HG02642 (cell line): Measurements from ENCODE around the gene RASGEF1C.
"Not testable (repeated sequence)": the region's sequence is repeated elsewhere in the genome, so short reads cannot be mapped to it uniquely, and the experiment has no call there.

Experiments
- ATAC-seq: cut with Tn5 transposase; IDR thresholded peaks from one replicate; pipeline ENCODE4 v1.9.1; 2021; ENCODE audit warnings: mild to moderate bottlenecking; ENCODE audit not compliant: unreplicated experiment, poor library complexity

RASGEF1C gene

DNA sequence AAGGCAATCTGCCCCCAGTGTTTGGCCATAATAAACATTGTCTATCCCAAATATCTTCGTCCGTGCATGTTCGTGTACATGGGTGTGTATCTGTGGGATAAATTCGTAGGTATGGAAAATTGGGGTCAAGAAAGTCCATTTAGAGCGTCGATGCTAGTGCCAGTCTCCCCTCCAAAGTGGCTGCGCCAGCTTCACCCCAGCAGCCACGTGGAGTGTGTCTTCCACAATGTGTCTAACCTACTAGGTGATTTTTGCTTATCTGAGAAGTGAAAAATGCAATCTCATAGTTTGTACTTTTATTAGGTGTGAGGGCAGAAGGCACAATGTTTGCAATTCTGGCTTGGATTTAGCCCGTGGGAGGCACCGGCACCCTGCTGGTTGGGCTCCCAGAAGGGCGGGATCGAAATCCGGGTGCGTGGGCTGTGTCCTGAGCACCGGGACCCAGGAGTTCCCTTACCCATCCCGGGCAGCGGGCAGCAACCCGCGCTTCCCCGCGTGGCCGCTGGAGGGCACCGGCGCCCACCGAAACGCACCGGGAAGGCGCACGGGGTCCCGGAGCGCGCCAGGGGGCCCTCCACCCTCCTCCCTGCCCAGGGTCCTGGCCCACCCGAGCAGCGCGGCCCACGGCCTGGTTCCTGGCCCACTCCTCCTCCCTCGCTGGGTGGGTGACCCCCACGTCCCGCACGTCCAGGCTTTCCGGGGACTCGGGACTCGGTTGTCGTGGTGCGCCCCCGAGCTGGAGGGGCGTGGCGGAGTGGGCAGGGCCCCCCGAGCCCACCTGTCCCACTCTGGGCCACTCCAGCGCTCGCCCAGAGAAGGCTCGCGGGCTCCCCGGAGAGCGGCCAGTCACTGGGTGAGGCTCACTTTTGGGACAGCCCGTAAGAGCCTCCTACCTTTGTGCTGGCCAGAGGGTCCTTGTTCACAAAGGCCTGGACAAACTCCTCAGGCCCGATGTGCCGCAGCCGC, 82.0 kb downstream of the RASGEF1C start:
- no peak for ATAC-seq

DNA sequence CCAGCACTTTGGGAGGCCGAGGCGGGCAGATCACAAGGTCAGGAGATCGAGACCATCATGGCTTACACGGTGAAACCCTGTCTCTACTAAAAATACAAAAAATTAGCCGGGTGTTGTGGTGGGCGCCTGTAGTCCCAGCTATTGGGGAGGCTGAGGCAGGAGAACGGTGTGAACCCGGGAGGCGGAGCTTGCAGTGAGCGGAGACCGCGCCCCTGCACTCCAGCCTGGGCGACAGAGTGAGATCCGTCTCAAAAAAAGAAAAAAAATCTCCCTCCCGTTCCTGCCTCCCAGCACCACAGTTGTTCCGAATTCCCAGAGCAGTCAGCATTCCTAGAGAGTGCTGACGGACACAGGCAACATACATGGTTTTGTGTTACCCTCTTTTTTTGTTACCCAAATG, 82.9 kb downstream of the RASGEF1C start:
- not testable (repeated sequence) for ATAC-seq

DNA sequence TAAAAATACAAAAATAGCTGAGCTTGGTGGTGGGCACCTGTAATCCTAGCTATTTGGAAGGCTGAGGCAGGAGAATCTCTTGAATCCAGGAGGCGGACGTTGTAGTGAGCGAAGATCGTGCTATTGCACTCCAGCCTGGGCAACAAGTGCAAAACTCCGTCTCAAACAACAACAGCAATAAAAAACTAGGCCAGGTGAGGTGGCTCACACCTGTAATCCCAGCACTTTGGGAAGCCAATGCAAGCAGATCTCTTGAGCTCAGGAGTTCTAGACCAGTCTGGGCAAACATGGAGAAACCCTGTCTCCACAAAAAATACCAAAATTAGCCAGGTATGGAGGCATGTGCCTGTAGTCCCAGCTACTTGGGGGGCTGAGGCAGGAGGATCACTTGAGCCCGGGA, 84.3 kb downstream of the RASGEF1C start:
- ATAC-seq = not testable (repeated sequence)

DNA sequence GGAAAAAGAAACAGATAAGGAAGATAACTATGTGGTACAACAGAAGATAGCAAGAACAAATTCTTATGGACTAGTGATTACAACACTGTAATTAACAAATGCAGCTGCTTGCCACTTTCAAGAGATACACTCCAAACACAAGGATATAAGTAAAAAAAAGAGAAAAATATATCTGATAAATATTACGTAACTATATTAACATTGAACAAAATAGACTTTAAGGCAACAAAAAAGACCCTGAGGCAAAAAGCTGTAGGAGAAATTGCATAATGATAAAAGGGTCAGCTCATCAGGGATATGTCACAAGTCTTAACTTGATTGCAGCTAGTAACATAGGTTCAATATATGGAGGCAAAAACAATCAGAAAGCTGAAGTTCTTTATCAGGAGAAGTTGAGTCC, 86.1 kb downstream of the RASGEF1C start:
- ATAC-seq = no peak

DNA sequence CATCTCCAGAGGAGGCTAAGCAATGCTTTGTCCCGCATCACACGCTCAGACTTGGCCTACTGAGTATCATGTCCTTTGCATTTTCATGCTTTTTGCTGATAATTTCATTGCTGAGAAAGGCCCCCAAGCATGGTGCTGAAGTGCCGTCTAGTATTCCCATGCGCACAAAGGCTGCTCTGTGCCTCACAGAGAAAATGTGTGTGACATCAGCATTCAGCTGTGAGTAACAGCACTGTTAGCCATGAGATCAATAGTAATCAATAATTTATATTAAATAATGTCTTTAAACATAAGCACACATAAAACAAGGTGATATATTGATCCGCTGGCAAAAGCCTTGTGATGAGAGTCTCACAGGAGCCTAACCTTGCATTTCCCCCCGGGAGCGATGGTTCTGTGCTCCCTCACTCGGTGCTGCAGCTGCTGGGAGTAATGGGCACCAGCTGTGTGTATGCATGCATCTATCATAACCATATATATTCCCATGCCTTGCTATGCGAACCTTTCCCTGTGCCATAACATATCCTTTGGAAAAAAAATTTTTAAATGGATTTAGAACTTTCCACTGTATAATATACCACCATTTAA, 87.1 kb downstream of the RASGEF1C start:
- no peak for ATAC-seq

DNA sequence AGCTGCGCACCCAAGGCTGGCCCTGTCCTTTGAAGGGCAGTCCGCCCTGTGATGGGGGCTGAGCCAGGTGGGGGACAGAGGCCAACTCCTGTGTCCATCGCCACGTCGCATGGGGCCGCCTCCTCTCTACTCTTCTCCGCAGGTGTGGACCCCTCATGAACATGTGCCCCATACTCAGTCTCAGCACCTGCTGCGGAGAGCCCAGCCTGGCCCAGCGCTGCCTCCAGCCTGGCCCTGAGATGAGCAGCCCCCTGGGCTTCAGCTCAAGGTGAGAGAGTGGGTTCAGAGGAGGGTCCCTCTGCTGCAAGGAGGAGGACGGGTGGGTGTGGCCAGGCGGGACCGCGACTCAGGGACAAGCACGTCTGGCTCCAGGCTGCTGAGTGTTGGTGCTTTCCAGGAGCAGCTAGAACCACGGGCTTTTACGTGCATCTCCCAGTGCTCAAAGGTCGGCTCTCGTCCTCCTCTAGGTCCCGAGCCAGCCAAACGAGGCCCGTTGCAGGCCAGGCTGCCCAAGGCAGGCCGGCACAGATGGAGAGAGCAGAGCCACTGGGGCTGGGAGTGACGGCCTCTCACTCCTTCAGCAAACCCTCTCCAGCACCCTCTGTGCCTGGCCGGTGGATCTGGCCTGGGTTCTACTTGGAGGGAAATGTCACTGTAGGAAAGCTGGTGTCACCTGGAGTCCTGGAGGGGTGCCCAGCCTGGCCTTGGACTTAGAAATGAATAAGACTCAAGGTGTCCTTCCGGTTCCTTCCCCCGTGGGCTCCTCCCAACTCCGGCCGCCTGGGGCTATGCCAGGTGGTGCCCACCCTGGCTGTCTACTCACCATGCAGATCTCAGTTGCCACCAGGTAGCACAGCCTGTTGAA, 88.5 kb downstream of the RASGEF1C start:
- ATAC-seq = no peak

DNA sequence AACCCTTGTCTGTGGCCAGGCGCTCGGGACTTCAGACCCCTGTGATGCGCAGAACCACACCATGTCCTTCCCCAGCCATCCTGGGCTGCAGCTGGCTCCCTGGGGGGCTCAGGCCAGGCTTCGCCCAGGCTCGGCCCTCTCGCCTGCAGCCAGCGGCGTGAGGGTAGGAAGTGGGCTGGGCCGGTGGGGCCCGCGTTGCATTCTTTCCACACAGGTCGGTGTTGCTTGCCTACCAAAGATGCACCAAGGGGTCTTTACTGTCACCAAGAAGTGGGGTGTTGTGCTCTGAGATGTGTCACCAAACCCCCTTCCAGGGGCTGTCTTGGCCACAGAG, 89.1 kb downstream of the RASGEF1C start:
- ATAC-seq = no peak

DNA sequence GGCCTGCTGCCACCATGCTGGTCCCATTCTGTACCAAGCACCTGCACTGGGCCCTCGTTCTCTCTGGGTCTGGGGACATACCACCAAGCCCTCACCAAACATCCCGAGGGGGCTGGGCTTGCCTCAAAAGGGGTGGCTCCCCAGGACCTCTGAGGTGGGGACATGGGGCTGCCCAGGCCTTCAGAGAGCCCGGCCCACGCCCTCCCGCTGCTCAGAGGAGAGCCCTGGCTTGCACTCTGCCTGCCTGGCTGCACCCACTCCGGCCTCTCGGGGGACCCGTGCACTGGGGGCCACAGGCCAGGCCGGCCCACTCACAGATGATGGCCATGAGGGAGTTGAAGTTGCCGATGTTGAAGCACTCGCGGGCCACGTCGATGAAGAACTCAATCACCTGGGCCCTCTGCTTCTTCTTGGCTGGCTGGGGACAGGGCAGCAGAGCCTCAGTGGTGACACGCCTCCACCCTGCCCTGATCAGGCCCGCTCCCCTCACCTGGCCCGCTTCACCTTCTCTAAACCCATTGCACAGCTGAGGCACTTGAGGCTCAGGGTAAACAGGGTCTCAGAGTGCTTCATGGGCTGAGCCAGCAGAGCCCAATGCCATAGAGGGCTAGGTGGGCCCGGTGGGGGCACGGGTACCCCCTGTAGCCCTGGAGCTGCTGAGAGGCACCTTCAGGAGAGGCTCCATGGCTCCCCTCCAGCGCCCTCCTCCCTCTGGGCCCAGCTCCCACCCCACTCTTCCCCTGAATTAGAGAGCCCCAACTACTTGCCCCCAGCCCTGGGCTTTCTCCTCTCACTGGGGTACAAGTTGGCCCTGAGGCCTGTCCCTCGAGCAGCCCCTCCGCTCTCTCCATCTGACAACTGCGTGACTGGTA, 89.7 kb downstream of the RASGEF1C start:
- no peak for ATAC-seq

DNA sequence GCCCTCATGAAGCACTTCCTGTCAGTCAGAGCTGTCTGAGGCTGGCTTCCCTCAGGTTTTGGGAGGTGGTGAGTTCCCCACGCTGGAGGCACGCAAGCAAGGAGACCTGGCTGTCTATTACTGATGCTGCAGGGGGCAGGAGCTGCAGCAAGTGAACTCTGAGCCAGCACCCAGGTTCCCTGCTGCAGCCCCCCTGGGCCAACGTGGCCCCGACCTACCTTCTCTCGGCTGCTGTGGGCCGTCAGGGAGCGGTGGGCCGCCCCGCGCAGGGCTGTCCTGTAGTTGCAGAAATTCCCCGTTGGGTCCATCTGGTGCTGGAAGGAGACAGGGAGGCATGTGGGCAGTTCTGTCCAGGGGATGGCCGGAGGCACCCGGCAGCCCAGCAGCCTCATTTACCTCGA, 90.6 kb downstream of the RASGEF1C start:
- ATAC-seq = no peak

DNA sequence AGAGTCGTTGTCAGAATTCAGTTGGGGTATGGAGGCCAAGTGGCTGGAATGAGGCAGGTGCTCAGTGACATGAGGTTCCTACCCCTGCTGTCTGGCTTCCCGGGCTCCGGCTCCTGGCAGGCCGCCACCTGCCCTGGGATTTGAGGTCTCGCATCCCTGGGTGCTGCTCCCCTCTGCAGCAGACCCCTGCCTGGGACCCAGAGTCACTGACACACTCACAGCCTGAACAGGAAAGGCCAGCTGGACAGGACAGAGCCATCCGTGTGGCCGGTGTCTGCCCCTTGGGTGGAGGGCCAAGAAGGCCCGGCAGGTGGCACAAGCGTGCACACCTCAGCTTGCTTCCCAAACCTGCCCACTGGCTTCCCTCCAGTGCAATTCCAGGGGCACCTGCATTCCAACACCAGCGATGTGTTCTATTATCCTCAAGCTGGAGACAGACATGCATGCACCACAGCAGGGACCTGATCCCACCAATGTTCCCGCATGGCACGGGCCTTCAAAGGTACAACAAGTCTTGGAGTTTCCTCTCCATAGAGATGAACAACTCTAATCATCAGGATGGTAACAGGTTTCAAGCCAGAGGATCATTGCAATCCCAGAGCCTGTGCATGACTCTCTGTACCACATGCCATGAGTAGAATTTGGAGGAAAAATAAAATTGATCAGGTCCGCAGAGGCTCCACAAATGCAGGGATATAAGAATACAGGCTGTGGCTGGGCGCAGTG, 91.8 kb downstream of the RASGEF1C start:
- ATAC-seq = no peak

DNA sequence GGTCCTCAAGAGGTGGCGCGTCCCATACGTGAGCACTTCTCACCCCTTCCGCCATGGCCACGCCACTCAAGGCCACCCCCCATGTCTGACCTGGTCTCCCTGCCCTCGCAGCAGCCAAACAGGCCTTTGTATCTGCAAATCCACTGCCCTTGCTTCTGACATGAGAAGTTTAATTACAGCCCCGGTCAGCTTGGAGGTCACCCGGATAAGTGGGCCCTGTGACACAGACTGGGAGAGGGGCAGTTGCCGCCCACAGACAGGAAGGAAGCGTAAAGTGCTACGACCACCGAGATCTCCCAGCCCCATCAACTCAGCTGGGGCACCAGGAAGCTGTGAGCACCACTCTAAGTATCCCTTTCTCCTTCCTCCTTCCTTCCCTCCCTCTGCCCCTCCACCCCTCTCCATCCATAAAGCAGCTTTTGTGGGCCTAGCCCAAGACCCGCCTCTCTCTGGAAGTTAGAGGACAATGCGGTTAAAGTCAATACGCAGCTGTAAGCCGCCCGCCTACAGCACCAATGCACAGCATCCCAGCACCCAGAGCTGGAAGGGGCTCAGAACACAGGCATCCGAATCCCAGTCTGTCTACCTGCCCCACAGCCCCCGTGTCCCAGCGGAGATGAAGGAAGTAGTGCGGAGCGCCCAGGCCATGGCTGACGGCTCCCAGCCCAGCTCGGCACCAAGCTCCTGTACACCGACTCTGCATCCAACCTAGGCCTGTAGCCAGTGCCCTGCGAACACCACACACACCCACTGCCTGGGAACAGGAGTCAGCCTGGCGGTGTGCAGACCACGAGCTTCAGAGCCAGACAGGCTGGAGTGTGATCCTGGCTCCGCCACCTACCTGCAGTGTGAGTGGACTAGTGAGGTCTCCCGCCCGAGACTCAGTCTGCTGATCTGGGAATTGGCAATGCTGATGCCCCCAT, 92.7 kb downstream of the RASGEF1C start:
- no peak for ATAC-seq

DNA sequence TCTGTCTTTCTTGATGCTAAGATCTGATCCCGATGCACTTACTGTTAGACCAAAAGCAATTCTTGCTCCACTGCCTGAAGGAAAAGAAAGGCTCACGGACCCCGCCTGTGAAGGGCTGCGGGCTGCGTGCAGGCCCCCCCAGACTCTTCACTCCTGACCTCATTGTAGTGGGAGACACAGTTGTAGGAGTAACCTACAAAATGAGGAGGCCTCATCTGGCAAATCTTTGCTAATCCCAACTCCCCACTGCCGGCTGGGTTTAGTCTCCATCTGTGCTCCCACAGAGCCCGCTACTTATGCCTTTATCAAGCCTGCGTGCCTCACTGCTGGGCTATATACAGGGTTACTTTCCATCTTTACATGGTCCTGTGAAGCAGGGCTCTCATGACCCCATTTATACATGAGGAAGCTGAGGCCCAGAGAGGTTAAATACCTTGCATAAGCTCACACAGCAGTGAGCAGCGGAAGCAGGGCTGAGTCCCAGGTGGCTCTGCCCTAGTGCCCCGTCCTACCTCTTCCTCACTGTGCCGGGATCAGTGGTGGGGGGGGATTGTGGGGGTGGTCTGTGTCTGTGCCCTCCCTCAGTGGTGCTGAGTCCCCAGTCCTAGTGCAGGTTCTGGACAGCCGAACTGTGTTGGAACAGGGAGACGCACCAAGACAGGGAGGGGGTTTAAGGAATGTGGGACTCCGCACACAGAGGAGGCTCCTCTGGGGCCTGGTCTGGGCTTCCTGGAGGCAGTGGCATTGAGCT, 93.5 kb downstream of the RASGEF1C start:
- ATAC-seq = no peak

DNA sequence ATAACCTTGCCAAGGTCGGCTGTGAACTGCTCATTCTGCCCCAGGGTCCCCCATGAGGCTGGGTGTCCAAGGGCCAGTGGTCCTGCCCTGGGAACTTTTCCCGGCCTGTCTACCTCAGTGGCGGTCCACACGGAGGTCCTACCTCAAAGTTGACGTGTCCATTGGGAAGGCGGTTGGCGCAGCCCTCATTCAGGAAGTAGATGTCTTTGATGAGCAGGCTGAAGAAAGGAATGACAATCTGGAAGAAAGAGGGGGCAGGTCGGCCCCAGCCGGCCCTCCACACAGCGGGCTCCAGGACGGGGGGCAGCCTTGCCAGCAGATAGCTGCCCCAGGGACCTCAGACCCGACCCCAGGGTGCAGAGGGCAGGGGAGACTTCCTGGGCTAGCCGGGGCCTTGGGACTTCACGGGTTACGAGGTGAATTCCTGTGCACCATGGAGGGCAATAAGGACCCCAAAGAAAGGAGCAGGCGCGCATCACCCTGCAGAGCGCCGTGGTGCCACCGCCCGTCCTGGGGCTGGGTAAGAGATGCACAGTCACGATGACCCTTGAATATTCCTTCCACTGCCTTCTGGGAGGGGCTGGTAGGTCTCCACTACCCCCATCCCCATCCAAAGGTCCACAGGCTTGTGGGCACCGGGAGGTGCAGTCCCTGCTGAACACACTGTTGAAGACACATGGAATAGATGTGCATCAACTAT, 94.6 kb downstream of the RASGEF1C start:
- ATAC-seq = no peak

DNA sequence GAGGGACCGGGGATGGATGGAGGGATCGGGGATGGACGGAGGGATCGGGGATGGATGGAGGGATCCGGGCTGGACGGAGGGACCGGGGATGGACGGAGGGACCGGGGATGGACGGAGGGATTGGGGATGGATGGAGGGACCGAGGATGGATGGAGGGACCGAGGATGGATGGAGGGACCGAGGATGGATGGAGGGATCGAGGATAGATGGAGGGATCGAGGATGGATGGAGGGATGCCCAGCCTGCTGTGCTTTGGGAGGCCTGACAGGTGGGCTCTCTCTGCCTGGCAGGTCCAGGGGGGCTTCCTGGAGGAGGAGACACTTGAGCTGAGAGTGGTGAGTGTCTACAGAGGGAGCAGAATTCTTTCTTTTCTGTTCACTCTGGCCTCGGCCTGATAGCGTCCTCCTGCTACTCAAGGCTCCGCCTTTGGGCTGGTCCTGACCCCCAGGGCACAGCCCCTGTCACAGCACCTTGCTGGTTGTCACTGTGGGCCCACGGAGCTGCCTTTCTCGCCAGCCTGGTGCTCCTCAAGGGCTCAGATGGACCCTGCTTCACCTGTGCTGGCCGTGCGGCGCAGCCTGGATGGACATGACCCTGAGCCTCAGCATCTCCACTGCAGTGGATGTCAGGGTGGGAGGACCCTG, 95.2 kb downstream of the RASGEF1C start:
- ATAC-seq = no peak

DNA sequence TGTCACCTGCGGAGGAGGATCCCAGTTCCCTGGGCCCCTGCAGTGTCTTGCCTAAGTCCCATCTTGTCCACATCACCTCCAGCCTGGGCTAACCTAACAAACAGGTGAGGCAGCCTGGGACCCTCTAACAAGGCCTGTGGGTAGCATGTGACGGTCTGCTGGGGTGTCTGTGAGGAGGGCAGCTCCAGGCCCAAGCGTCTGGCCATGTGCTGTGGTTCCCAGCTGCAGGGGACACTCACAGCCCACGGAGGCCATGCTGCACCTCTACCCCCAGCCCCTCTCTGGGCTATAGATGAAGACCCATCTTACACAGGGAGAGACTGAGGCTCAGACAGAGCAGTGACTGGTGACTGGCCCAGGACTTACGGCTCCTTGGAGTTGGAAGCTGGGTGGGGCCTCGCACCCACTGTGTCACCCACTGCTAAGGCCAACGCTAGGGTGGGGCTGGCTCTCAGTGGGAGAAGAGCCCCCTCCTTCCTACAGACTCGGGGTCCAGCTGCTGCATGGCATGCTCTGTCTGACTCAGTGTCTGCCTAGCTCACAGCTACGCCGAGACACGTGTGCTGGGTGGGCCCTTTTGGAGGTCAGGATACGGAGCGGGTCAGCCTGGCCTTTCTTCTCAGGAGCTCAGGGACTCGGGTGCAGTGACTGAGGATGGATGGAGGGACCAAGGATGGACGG, 96.7 kb downstream of the RASGEF1C start:
- ATAC-seq = no peak
